22Rv1 (cell line): ENCODE measurements around the gene NPIPB8.

Experiments used
- CTCF ChIP-seq: fragments of 450-650 bp; IDR thresholded peaks from 2 replicates; pipeline ENCODE4 v1.5.1; 2017; ENCODE audit warnings: mild to moderate bottlenecking
- ZFX ChIP-seq: fragments of 450-650 bp; IDR thresholded peaks from 2 replicates; pipeline ENCODE4 v1.6.1; 2017; ENCODE audit warnings: antibody characterized with exemption, borderline replicate concordance

- TF ChIP-seq CTCF (no peak), ZFX (no peak)
Measured at GRCh38 chr16:28617874-28618273, 20.0 kb upstream of the NPIPB8 start.
